HL-60 (cell line): ENCODE measurements around the gene LRP8.

ENCODE experiments used
- DNase-seq, 2 experiments: peaks; one replicate each; pipeline ENCODE4 v3.0.0-alpha.2; 2010 to 2020; ENCODE audit warnings: low read depth in 1 of 2, low spot score in 1 of 2
- H3K27ac ChIP-seq: fragments of 250-450 bp; sonication (Bioruptor Pico); replicated peaks from 2 replicates; pipeline ENCODE4 v1.5.1; 2020; ENCODE audit warnings: mild to moderate bottlenecking, moderate library complexity
- H3K27me3 ChIP-seq: fragments of 250-450 bp; sonication (Bioruptor Pico); 2 replicates; pipeline ENCODE4 v1.5.1; 2021; ENCODE audit warnings: mild to moderate bottlenecking, moderate library complexity; ENCODE audit not compliant: insufficient read depth, poor library complexity, severe bottlenecking
- H3K4me3 ChIP-seq: replicated peaks from 2 replicates; pipeline ENCODE4 v1.5.1; 2011; ENCODE audit warnings: mild to moderate bottlenecking, control low read depth, low read length; ENCODE audit not compliant: insufficient read depth
- CTCF ChIP-seq: IDR thresholded peaks from one replicate; pipeline ENCODE4 v1.5.1; 2011; ENCODE audit warnings: low read length, control low read depth, inconsistent platforms; ENCODE audit not compliant: insufficient read depth
- GABPA ChIP-seq: IDR thresholded peaks from 2 replicates; pipeline ENCODE4 v1.6.1; 2012; ENCODE audit warnings: low read depth
- POLR2AphosphoS5 ChIP-seq: IDR thresholded peaks from 2 replicates; pipeline ENCODE4 v1.6.1; 2012; ENCODE audit warnings: low read depth
- REST ChIP-seq: IDR thresholded peaks from 2 replicates; pipeline ENCODE4 v1.6.1; 2012; ENCODE audit warnings: low read depth; ENCODE audit not compliant: insufficient replicate concordance
- SPI1 ChIP-seq: IDR thresholded peaks from 2 replicates; pipeline ENCODE4 v1.6.1; 2012; ENCODE audit warnings: low read depth, mild to moderate bottlenecking, borderline replicate concordance

Gene LRP8

GRCh38 chr1:53371851-53372250, 44.0 kb upstream of the LRP8 start:
- TF ChIP-seq REST: no peak
- no peak for TF ChIP-seq CTCF
- no peak for TF ChIP-seq SPI1
- TF ChIP-seq POLR2AphosphoS5: no peak
- no peak for TF ChIP-seq GABPA
- H3K27me3 ChIP-seq: no peaks in the 10 kb centered on the region
- DNase-seq: no peak
- no peak overlapping the region for H3K4me3 ChIP-seq
- H3K27ac ChIP-seq: no peak overlapping the region

- Histone ChIP-seq H3K27ac (no peak overlapping the region), H3K4me3 (no peak overlapping the region), H3K27me3 (no peaks in the 10 kb centered on the region)
- DNase-seq: no peak
- TF ChIP-seq REST (no peak), CTCF (no peak), SPI1 (no peak), GABPA (no peak), POLR2AphosphoS5 (no peak)
These were observed 43.3 kb upstream of the LRP8 start for GRCh38 chr1:53371121-53371666.

- H3K27ac ChIP-seq: no peak overlapping the region
- DNase-seq: no peak
- no peak overlapping the region for H3K4me3 ChIP-seq
- no peaks in the 10 kb centered on the region for H3K27me3 ChIP-seq
- no peak for TF ChIP-seq SPI1
- TF ChIP-seq GABPA: no peak
- no peak for TF ChIP-seq REST
These were observed 42.6 kb upstream of the LRP8 start for GRCh38 chr1:53370369-53370961.
